ENCODE data around the gene CACNA2D2. TPM values are rescaled to one million over a fixed set of nuclear protein-coding genes. Genes with fewer than 3 reads are reported as not detected.

Gene CACNA2D2
- total and polyA plus RNA-seq, 2 donors from 2014 or later = 3.6 to 6.0 TPM

DNA sequence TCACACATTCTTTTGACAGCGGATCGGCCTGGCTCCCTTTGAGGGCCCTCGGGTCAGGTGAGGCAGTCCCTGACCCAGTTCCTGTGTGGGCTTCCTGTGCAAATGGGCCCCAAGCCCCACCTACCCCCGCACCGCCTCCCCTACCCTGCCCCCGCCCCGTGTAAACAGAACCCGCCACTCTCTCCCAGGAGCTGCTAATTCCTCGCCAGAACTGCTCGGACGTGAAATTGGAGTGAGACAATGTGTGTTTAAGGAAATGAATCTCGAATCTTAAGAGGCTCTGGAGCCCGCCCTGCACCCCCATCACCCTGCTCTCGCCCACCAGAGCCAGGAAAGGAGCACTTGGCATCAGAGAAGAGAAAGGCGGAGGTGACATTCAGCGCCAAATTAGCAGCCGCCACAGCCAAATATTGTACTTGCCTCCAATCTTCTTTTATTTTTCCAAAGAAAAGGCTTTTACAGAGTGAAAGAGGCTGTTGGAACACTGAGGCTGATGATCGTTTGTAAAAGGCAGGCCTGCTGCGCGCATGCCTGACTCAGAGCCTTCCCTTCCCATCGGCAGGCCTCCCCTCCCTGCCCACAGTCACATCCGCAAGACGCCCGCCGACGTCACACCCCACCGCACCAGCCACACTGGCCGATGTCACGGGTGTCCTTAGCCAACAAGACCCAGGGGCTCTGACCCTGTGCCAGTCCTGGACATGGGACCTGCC is 53.1 kb downstream of the CACNA2D2 start:
- H3K4me3 ChIP-seq (ENCODE audit: low read length in 3 of 3) = peak overlapping the region in 1 of 3 donors; percentile 30
- intact Hi-C loops (cut with DNase I) = no loop called here
- TF ChIP-seq, protein P1, sequence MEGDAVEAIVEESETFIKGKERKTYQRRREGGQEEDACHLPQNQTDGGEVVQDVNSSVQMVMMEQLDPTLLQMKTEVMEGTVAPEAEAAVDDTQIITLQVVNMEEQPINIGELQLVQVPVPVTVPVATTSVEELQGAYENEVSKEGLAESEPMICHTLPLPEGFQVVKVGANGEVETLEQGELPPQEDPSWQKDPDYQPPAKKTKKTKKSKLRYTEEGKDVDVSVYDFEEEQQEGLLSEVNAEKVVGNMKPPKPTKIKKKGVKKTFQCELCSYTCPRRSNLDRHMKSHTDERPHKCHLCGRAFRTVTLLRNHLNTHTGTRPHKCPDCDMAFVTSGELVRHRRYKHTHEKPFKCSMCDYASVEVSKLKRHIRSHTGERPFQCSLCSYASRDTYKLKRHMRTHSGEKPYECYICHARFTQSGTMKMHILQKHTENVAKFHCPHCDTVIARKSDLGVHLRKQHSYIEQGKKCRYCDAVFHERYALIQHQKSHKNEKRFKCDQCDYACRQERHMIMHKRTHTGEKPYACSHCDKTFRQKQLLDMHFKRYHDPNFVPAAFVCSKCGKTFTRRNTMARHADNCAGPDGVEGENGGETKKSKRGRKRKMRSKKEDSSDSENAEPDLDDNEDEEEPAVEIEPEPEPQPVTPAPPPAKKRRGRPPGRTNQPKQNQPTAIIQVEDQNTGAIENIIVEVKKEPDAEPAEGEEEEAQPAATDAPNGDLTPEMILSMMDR (IDR thresholded peaks at IDR 0.05; ENCODE audit: borderline replicate concordance, extremely low read depth, insufficient read depth) = no peak
- no peak overlapping the region for H3K9ac ChIP-seq (ENCODE audit: low read length in 3 of 3)
- H3K4me1 ChIP-seq (ENCODE audit: control insufficient read depth in 2 of 3, insufficient read depth in 2 of 3, low read depth in 1 of 3, low read length in 3 of 3) = no peaks in the 10 kb centered on the region
- H3K27me3 ChIP-seq (ENCODE audit: control insufficient read depth, insufficient read depth, low read length) = no peaks in the 10 kb centered on the region
- DNase-seq (peak; percentile 79 to 91 (median 88)), FAIRE-seq (no peak)
- H3K9me3 ChIP-seq (ENCODE audit: control insufficient read depth in 2 of 3, insufficient read depth in 1 of 3, low read length in 3 of 3) = no peaks in the 10 kb centered on the region
- H3K36me3 ChIP-seq (ENCODE audit: control insufficient read depth in 2 of 3, insufficient read depth in 3 of 3, low read length in 3 of 3) = no peaks in the 10 kb centered on the region
- no peak overlapping the region for H3K27ac ChIP-seq (ENCODE audit: low read depth in 2 of 2, low read length in 2 of 2)

DNA sequence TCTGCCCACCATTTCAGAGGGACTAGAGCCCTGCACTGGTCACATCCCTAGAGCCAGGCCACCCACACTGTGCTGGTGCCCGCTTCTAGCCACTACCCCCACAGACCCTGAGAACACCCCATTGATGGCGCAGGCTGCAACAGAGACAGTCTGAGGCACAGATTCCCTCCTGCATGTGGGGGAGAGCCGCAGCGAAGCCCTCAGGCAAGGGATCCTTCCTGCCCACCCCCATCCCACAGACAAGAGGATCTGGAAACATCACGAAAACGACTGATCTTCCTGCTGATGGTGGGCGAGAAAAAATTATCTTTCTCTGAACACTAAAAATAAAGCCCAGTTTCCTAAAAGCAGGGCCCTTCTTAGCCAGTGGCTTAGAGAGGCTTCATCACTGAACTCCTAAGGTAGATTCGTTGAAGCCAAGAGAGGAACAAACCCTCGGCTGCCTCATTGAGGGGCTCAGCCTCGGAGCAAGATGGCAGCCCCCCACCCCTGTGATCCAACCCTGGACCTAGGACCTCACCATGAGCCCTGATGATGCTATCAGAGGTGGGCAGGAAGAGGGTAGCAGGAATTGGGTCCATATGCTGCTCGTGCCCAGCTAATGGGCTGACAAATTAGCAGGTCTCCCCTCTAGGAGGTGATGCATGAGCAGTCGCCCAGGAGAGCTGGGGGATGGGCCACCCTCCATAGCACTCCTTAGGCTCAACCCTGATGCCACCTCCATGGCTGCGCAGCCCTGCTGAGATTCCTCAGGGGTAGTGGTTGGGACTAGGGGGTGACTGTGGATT is 54.5 kb downstream of the CACNA2D2 start:
- Histone ChIP-seq H3K4me1 (ENCODE audit: control insufficient read depth in 2 of 3, insufficient read depth in 2 of 3, low read depth in 1 of 3, low read length in 3 of 3) (no peaks in the 10 kb centered on the region), H3K4me3 (ENCODE audit: low read length in 3 of 3) (no peak overlapping the region), H3K9ac (ENCODE audit: low read length in 3 of 3) (no peak overlapping the region), H3K36me3 (ENCODE audit: control insufficient read depth in 2 of 3, insufficient read depth in 3 of 3, low read length in 3 of 3) (no peaks in the 10 kb centered on the region), H3K27me3 (ENCODE audit: control insufficient read depth, insufficient read depth, low read length) (no peaks in the 10 kb centered on the region), H3K27ac (ENCODE audit: low read depth in 2 of 2, low read length in 2 of 2) (no peak overlapping the region), H3K9me3 (ENCODE audit: control insufficient read depth in 2 of 3, insufficient read depth in 1 of 3, low read length in 3 of 3) (no peaks in the 10 kb centered on the region)
- intact Hi-C loops (cut with DNase I) = no loop called here
- TF ChIP-seq, protein P1 (IDR thresholded peaks at IDR 0.05; ENCODE audit: borderline replicate concordance, extremely low read depth, insufficient read depth) = no peak
- DNase-seq (no peak), FAIRE-seq (no peak)

DNA sequence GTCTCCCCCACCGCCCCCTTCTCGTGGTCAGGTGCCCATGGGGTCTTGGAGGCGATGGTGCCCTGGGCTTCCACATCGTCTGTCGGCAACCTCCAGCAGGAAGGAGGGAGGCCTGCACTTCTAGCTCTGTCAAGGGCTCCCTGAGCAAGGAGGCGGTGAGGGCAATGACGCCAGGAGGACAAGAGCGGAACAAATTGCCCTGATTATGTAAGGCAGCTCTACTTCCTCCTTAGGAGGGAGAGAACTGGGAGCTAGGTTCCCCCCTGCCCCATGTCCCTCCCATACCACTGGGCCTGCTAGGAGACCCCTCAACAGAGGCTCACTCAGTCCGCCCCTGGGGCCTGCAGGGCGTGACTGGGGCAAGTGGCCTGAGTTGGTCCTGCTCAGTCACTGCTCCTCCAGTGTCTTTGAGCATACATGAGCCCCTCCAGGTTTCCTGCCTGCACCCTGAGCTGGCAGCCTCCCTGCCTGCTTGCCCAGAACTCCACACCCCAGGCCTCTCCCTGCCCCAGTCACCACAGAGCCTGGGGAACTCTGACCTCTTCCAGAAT is 56.1 kb downstream of the CACNA2D2 start:
- intact Hi-C loops (cut with DNase I) = no loop called here
- H3K9ac ChIP-seq (ENCODE audit: low read length in 3 of 3) = no peak overlapping the region
- no peaks in the 10 kb centered on the region for H3K27me3 ChIP-seq (ENCODE audit: control insufficient read depth, insufficient read depth, low read length)
- no peaks in the 10 kb centered on the region for H3K4me1 ChIP-seq (ENCODE audit: control insufficient read depth in 2 of 3, insufficient read depth in 2 of 3, low read depth in 1 of 3, low read length in 3 of 3)
- H3K36me3 ChIP-seq (ENCODE audit: control insufficient read depth in 2 of 3, insufficient read depth in 3 of 3, low read length in 3 of 3) = no peaks in the 10 kb centered on the region
- no peak for FAIRE-seq
- no peaks in the 10 kb centered on the region for H3K9me3 ChIP-seq (ENCODE audit: control insufficient read depth in 2 of 3, insufficient read depth in 1 of 3, low read length in 3 of 3)
- H3K4me3 ChIP-seq (ENCODE audit: low read length in 3 of 3) = no peak overlapping the region
- DNase-seq = peak in 2 of 5 donors; percentile 37 to 40
- TF ChIP-seq, protein P1 (IDR thresholded peaks at IDR 0.05; ENCODE audit: borderline replicate concordance, extremely low read depth, insufficient read depth) = no peak
- no peak overlapping the region for H3K27ac ChIP-seq (ENCODE audit: low read depth in 2 of 2, low read length in 2 of 2)

All from kidney (tissue), 14 donors.